ENCODE data around the gene SLCO1C1.

SLCO1C1 gene

DNA sequence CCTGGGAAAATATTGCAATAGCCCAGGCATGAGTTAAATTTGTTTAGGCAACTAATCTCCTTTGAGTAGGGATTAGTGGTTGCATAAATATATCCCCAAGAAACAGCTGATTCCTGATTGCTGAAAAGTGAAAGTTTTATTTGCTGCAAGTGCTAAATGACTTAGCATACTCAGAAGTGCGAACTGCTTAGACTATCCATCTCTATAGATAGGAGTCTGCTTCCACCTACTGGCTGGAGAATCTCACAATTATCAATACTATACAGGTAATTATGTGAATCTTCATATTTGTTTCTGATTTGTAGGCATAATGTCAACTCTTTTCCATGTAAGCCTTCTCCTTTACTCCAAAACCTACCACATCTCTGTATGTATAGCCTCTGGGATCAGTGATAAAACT is 103.4 kb downstream of the SLCO1C1 start:
- peak; percentile 92 for DNase-seq

- DNase-seq: no peak
Observed at GRCh38 chr12:20800160-20800559, 105.0 kb downstream of the SLCO1C1 start.

DNA sequence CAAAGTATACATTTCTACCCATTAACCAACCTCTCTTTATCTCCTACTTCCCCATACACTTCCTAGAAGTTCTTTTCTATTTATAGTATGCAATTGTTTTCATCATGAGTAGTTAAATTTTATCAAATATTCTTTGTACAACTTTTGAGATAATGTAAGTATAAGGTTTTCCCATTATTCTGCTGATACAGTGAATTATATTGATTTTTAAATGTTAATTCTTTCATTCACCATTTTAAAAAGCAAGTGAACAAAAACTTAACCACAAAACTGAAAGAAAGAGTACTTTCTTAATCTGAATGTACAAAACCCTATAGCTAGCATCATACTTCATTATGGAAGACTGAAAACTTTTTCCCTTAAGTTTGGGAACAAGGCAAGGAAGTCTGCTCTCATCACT is 105.9 kb downstream of the SLCO1C1 start:
- no peak for DNase-seq

Measured in DMS53 (cell line).